ENCODE data around the gene SIGLEC1. TPM values are rescaled to one million over a fixed set of nuclear protein-coding genes. Genes with fewer than 3 reads are reported as not detected.

The SIGLEC1 gene
- total RNA-seq, 1 donor from 2014 or later, result not detected

- TF ChIP-seq CTCF (conservative IDR thresholded peaks at IDR 0.05), result no peak
- Mint-ChIP-seq H3K9me3 (no peaks in the 10 kb centered on the region), H3K27ac (no peak overlapping the region), H3K4me3 (peak overlapping the region; percentile 51), H3K36me3 (no peaks in the 10 kb centered on the region), H3K27me3 (peaks cover 28% of the 10 kb centered on the region), H3K4me1 (ENCODE audit: unreplicated experiment) (peaks cover 29% of the 10 kb centered on the region)
- DNase-seq (ENCODE audit: extremely low spot score, unreplicated experiment), result no peak
Measured at GRCh38 chr20:3733119-3733995, 21.0 kb upstream of the SIGLEC1 start.

GRCh38 chr20:3732327-3733118, 20.1 kb upstream of the SIGLEC1 start, which contains the start of gene HSPA12B:
Gene HSPA12B, plus strand, starts transcription at chr20:3732685. Its CDS starts 5,990 bp downstream, at chr20:3738675.
- Mint-ChIP-seq H3K27me3 (peaks cover 37% of the 10 kb centered on the region), H3K4me1 (ENCODE audit: unreplicated experiment) (peaks cover 36% of the 10 kb centered on the region), H3K27ac (no peak within 1 kb of the TSS), H3K36me3 (no peaks in the 10 kb centered on the region), H3K4me3 (peak within 1 kb of the TSS; percentile 51), H3K9me3 (no peaks in the 10 kb centered on the region)
- DNase-seq (ENCODE audit: extremely low spot score, unreplicated experiment), result no peak
- no peak for TF ChIP-seq CTCF (conservative IDR thresholded peaks at IDR 0.05)

GRCh38 chr20:3731944-3732326, 19.5 kb upstream of the SIGLEC1 start:
- Mint-ChIP-seq H3K27ac (no peak overlapping the region), H3K27me3 (peaks cover 43% of the 10 kb centered on the region), H3K4me1 (ENCODE audit: unreplicated experiment) (peaks cover 36% of the 10 kb centered on the region), H3K4me3 (no peak overlapping the region), H3K9me3 (no peaks in the 10 kb centered on the region), H3K36me3 (no peaks in the 10 kb centered on the region)
- DNase-seq (ENCODE audit: extremely low spot score, unreplicated experiment), result no peak
- no peak for TF ChIP-seq CTCF (conservative IDR thresholded peaks at IDR 0.05)

- H3K4me3 Mint-ChIP-seq, result no peak overlapping the region
- peaks cover 44% of the 10 kb centered on the region for H3K27me3 Mint-ChIP-seq
- DNase-seq (ENCODE audit: extremely low spot score, unreplicated experiment), result no peak
- peaks cover 30% of the 10 kb centered on the region for H3K4me1 Mint-ChIP-seq (ENCODE audit: unreplicated experiment)
- no peaks in the 10 kb centered on the region for H3K9me3 Mint-ChIP-seq
- no peak for TF ChIP-seq CTCF (conservative IDR thresholded peaks at IDR 0.05)
- H3K27ac Mint-ChIP-seq, result no peak overlapping the region
- H3K36me3 Mint-ChIP-seq, result no peaks in the 10 kb centered on the region
Measured at GRCh38 chr20:3730803-3731672, 18.6 kb upstream of the SIGLEC1 start.

All from type B pancreatic cell (in vitro differentiated cells).